ENCODE results near the gene JAKMIP2. TPM values are rescaled to one million over a fixed set of nuclear protein-coding genes. Genes with fewer than 3 reads are reported as not detected.

Gene JAKMIP2
- total and polyA plus RNA-seq, 10 donors, result 0.09 to 2.4 (median 1.5) TPM

- no peaks in the 10 kb centered on the region for H3K27me3 ChIP-seq (replicated peaks in 1 of 7)
- intact Hi-C loops (cut with DNase I; ENCODE audit: low total_unique reads), result no loop called here
- H3K36me3 ChIP-seq, result no peaks in the 10 kb centered on the region
- TF ChIP-seq POLR2A (IDR thresholded peaks at IDR 0.05), result no peak
- DNase-seq, result no peak
- no peaks in the 10 kb centered on the region for H3K4me1 ChIP-seq
- H3K27ac ChIP-seq, result no peak overlapping the region
- no peaks in the 10 kb centered on the region for H3K9me3 ChIP-seq
- no peak overlapping the region for H3K4me3 ChIP-seq
Observed at GRCh38 chr5:147704544-147704943, 78.0 kb downstream of the JAKMIP2 start.

GRCh38 chr5:147701468-147701867 is 81.1 kb downstream of the JAKMIP2 start:
- Histone ChIP-seq H3K36me3 (no peaks in the 10 kb centered on the region), H3K9me3 (peaks cover 0 to 25% (median 20%) of the 10 kb centered on the region in 8 donors), H3K4me3 (no peak overlapping the region), H3K27ac (no peak overlapping the region), H3K4me1 (no peaks in the 10 kb centered on the region), H3K27me3 (replicated peaks in 1 of 7) (no peaks in the 10 kb centered on the region)
- no peak for DNase-seq
- intact Hi-C loops (cut with DNase I; ENCODE audit: low total_unique reads), result no loop called here
- no peak for TF ChIP-seq CTCF (IDR thresholded peaks at IDR 0.05 in 8 of 11, conservative IDR thresholded peaks at IDR 0.05 in 3 of 11)
- TF ChIP-seq POLR2AphosphoS5 (IDR thresholded peaks at IDR 0.05), result no peak
- no peak for TF ChIP-seq POLR2A (IDR thresholded peaks at IDR 0.05)

- H3K27me3 ChIP-seq (replicated peaks in 1 of 7), result peaks cover 0 to under 1% (median 0%) of the 10 kb centered on the region in 7 donors
- H3K27ac ChIP-seq, result no peak overlapping the region
- no peaks in the 10 kb centered on the region for H3K36me3 ChIP-seq
- TF ChIP-seq POLR2AphosphoS5 (IDR thresholded peaks at IDR 0.05) (no peak), CTCF (IDR thresholded peaks at IDR 0.05 in 8 of 11, conservative IDR thresholded peaks at IDR 0.05 in 3 of 11) (no peak), POLR2A (IDR thresholded peaks at IDR 0.05) (no peak)
- no peaks in the 10 kb centered on the region for H3K4me1 ChIP-seq
- intact Hi-C loops (cut with DNase I; ENCODE audit: low total_unique reads), result no loop called here
- no peak for DNase-seq
- peaks cover 0 to 26% (median 20%) of the 10 kb centered on the region in 8 donors for H3K9me3 ChIP-seq
- 77 to 91% (median 84%) methylated on average over 3 of the region's 3 CpGs for WGBS, 5 donors
- H3K4me3 ChIP-seq, result no peak overlapping the region
Observed at GRCh38 chr5:147699496-147700088, 82.9 kb downstream of the JAKMIP2 start.

GRCh38 chr5:147697380-147697779 is 85.1 kb downstream of the JAKMIP2 start:
- intact Hi-C loops (cut with DNase I; ENCODE audit: low total_unique reads), result no loop called here
- Histone ChIP-seq H3K4me1 (no peaks in the 10 kb centered on the region), H3K4me3 (no peak overlapping the region), H3K9me3 (peaks cover 0 to 26% (median 20%) of the 10 kb centered on the region in 8 donors), H3K27me3 (replicated peaks in 1 of 7) (peaks cover 0 to 3% (median 0%) of the 10 kb centered on the region in 7 donors), H3K36me3 (no peaks in the 10 kb centered on the region), H3K27ac (no peak overlapping the region)
- no peak for TF ChIP-seq POLR2AphosphoS5 (IDR thresholded peaks at IDR 0.05)
- no peak for TF ChIP-seq CTCF (IDR thresholded peaks at IDR 0.05 in 8 of 11, conservative IDR thresholded peaks at IDR 0.05 in 3 of 11)
- no peak for TF ChIP-seq POLR2A (IDR thresholded peaks at IDR 0.05)
- no peak for DNase-seq

GRCh38 chr5:147694772-147695171 is 87.8 kb downstream of the JAKMIP2 start:
- H3K4me1 ChIP-seq, result no peaks in the 10 kb centered on the region
- H3K27ac ChIP-seq, result no peak overlapping the region
- no peak for TF ChIP-seq CTCF (IDR thresholded peaks at IDR 0.05 in 8 of 11, conservative IDR thresholded peaks at IDR 0.05 in 3 of 11)
- TF ChIP-seq POLR2AphosphoS5 (IDR thresholded peaks at IDR 0.05), result no peak
- no peak for TF ChIP-seq POLR2A (IDR thresholded peaks at IDR 0.05)
- WGBS, 5 donors, result 84 to 94% (median 91%) methylated on average over 2 of the region's 2 CpGs
- H3K4me3 ChIP-seq, result no peak overlapping the region
- no peaks in the 10 kb centered on the region for H3K36me3 ChIP-seq
- DNase-seq, result no peak
- intact Hi-C loops (cut with DNase I; ENCODE audit: low total_unique reads), result no loop called here
- peaks cover 0 to 26% (median 20%) of the 10 kb centered on the region in 8 donors for H3K9me3 ChIP-seq
- H3K27me3 ChIP-seq (replicated peaks in 1 of 7), result peaks cover 0 to 3% (median 0%) of the 10 kb centered on the region in 7 donors

Measured in spleen (tissue), 11 donors.